Mammary epithelial cell (primary cell): ENCODE measurements around the gene MFSD2A.

Experiments
- CTCF ChIP-seq, 2 donors: IDR thresholded peaks in 1 of 2; conservative IDR thresholded peaks in 1 of 2; 2 replicates each; pipeline ENCODE4 v1.5.1; 2011 to 2012; ENCODE audit warnings: inconsistent platforms in 2 of 2, low read length in 2 of 2, mild to moderate bottlenecking in 2 of 2, control low read depth in 1 of 2, low read depth in 1 of 2; ENCODE audit not compliant: insufficient read depth in 1 of 2; ENCODE audit errors: extremely low read depth in 1 of 2
- EZH2 ChIP-seq: IDR thresholded peaks from 2 replicates; pipeline ENCODE4 v1.6.1; 2012; ENCODE audit warnings: low read length, inconsistent platforms, borderline replicate concordance

GRCh38 chr1:39955547-39956539, 898 bp downstream of the MFSD2A start:
- no peak for TF ChIP-seq CTCF (conservative IDR thresholded peaks at IDR 0.05 in 1 of 2, IDR thresholded peaks at IDR 0.05 in 1 of 2; ENCODE audit: extremely low read depth in 1 of 2, insufficient read depth in 1 of 2, low read depth in 1 of 2, low read length in 2 of 2)
- no peak for TF ChIP-seq EZH2
